OCI-LY1 (cell line): ENCODE measurements around the gene PCK2.

Experiments
- CTCF ChIP-seq: fragments of 200-600 bp; sonication (generic), shearing (Covaris generic); IDR thresholded peaks from 2 replicates; pipeline ENCODE4 v1.5.1; 2017; ENCODE audit warnings: mild to moderate bottlenecking, antibody characterized with exemption, low read length, moderate library complexity, mixed read lengths
- EZH2 ChIP-seq: fragments of 200-600 bp; sonication (generic), shearing (Covaris generic); IDR thresholded peaks from 2 replicates; pipeline ENCODE4 v1.8.0; 2017; ENCODE audit warnings: borderline replicate concordance, mixed run types, mild to moderate bottlenecking, antibody characterized with exemption, low read length, moderate library complexity, mixed read lengths

DNA sequence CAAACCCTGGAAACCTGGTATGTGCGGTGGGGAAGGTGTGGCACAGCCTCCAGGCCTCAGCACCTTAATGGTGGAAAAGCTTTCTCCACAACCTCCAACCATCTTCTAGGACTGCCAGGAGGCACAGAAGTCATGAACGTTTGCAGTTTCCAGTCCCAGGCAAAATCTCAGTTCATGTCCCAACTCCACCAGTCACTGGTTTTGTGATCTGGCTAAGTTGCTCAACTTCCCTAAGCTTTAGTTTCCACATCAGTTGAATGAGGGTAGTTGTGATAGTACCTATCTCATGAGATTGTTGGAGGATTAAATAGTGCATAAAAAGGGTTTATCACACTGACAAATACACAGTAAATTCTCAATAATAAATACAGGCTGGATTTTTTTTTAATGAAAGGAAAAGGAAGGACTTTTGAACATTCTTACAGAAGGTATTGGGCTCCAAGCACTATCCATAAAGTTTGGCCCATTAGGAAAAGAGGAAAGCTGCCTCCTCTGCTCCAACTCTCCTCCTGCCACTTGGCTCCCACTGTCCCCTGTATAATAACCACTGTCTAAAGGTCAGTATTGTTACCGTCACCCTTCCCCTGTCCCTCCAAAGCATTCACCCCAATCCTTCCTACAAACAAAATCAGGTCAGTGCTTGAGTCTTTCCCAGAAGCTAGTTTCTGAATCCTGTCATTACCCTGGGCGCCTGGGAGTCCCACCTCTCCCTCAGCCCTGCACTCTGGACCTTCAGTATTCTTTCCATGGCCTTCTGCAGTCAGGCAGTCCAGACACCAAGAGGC is 6.3 kb downstream of the PCK2 start:
- TF ChIP-seq CTCF (no peak), EZH2 (no peak)
